Endothelial cell of umbilical vein (primary cell): ENCODE measurements around the gene EFTUD2. TPM values are rescaled to one million over a fixed set of nuclear protein-coding genes. Genes with fewer than 3 reads are reported as not detected.

Experiments used
- BruUV-seq: library from RNA; stranded (reverse); fragments of 400-500 nt; replicated peaks from 2 replicates; lab custom pipeline; 2021; lab: Mats Ljungman, UMichigan
- CTCF ChIA-PET: fragments of 300-600, 350-600 bp; sonication (Branson Sonifier 250); formaldehyde crosslinking; loops from one replicate; lab custom pipeline; 2021; ENCODE audit warnings: antibody characterized with exemption, inconsistent platforms; lab: Charles Lee
- POLR2A ChIA-PET: fragments of 300-600, 350-600 bp; sonication (Branson Sonifier 250); formaldehyde crosslinking; loops from one replicate; lab custom pipeline; 2021; ENCODE audit warnings: antibody characterized with exemption, inconsistent platforms; lab: Charles Lee
- DNase-seq: peaks from one replicate; pipeline ENCODE4 v3.0.0-alpha.2; 2011; ENCODE audit warnings: low read depth, low spot score
- FAIRE-seq: peaks from 2 replicates; lab custom pipeline; 2011; peaks lifted over from hg19 to GRCh38; lab: Jason Lieb, UNC
- H2AFZ ChIP-seq: 2 replicates; pipeline ENCODE4 v1.6.0; 2012; ENCODE audit warnings: low read depth, low read length, control low read depth, inconsistent platforms
- H3K27ac ChIP-seq: 2 replicates; pipeline ENCODE4 v1.5.1; 2011; ENCODE audit warnings: low read depth, mild to moderate bottlenecking, control low read depth, low read length, moderate library complexity; ENCODE audit not compliant: insufficient read depth
- H3K27me3 ChIP-seq, 2 experiments: 2 replicates each; pipeline versions ENCODE4 v1.6.0 to v1.6.1; 2011; ENCODE audit warnings: low read length in 2 of 2, mixed read lengths in 1 of 2; ENCODE audit not compliant: control insufficient read depth in 2 of 2, insufficient read depth in 2 of 2
- H3K36me3 ChIP-seq, 2 experiments: 2 replicates in 1 of 2; 3 replicates in 1 of 2; pipeline ENCODE4 v1.5.1; 2011; ENCODE audit warnings: low read length in 2 of 2, mild to moderate bottlenecking in 1 of 2, moderate library complexity in 1 of 2; ENCODE audit not compliant: control insufficient read depth in 2 of 2, insufficient read depth in 2 of 2; ENCODE audit errors: extremely low read depth in 1 of 2
- H3K4me1 ChIP-seq: 3 replicates; pipeline ENCODE4 v1.5.1; 2011; ENCODE audit warnings: mild to moderate bottlenecking, low read length; ENCODE audit not compliant: control insufficient read depth, insufficient read depth; ENCODE audit errors: extremely low read depth
- H3K4me2 ChIP-seq: 2 replicates; pipeline ENCODE4 v1.6.1; 2011; ENCODE audit warnings: low read length, control low read depth, mixed read lengths; ENCODE audit not compliant: insufficient read depth
- H3K4me3 ChIP-seq, 3 experiments: fragments of 200-600 bp in 1 of 3; sonication (generic), shearing (Covaris generic) in 1 of 3; replicated peaks in 1 of 3; 2 replicates each; pipeline ENCODE4 v1.5.1; 2011 to 2016; ENCODE audit warnings: control low read depth in 3 of 3, low read length in 3 of 3, mild to moderate bottlenecking in 2 of 3, inconsistent platforms in 1 of 3, low read depth in 1 of 3, moderate library complexity in 1 of 3; ENCODE audit not compliant: insufficient read depth in 1 of 3
- H3K79me2 ChIP-seq: 2 replicates; pipeline ENCODE4 v1.6.0; 2012; ENCODE audit warnings: low read length, inconsistent platforms; ENCODE audit not compliant: control insufficient read depth, insufficient read depth
- H3K9ac ChIP-seq: replicated peaks from 2 replicates; pipeline ENCODE3; 2011; ENCODE audit warnings: low read length, control low read depth; ENCODE audit not compliant: insufficient read depth; ENCODE audit errors: extremely low read depth
- H3K9me1 ChIP-seq: replicated peaks from 3 replicates; pipeline ENCODE4 v1.6.0; 2011; ENCODE audit warnings: mild to moderate bottlenecking, low read length; ENCODE audit not compliant: control insufficient read depth, insufficient read depth; ENCODE audit errors: extremely low read depth
- H3K9me3 ChIP-seq: replicated peaks from 2 replicates; pipeline ENCODE4 v1.5.1; 2012; ENCODE audit warnings: low read length, inconsistent platforms; ENCODE audit not compliant: control insufficient read depth, insufficient read depth
- H4K20me1 ChIP-seq: replicated peaks from 2 replicates; pipeline ENCODE3; 2011; ENCODE audit warnings: mild to moderate bottlenecking, low read length; ENCODE audit not compliant: control insufficient read depth, insufficient read depth; ENCODE audit errors: extremely low read depth
- CTCF ChIP-seq, 2 donors: IDR thresholded peaks; 1 replicate in 1 of 2; 2 replicates in 1 of 2; pipeline ENCODE4 v1.5.1; 2011; ENCODE audit warnings: low read length in 2 of 2, mild to moderate bottlenecking in 2 of 2, moderate library complexity in 2 of 2, control low read depth in 1 of 2, inconsistent platforms in 1 of 2, low read depth in 1 of 2; ENCODE audit not compliant: insufficient read depth in 1 of 2; ENCODE audit errors: extremely low read depth in 1 of 2
- EZH2 ChIP-seq: IDR thresholded peaks from 2 replicates; pipeline ENCODE4 v1.6.1; 2012; ENCODE audit warnings: borderline replicate concordance, low read depth, mild to moderate bottlenecking, moderate library complexity, low read length, inconsistent platforms; ENCODE audit not compliant: severe bottlenecking
- FOS ChIP-seq: IDR thresholded peaks from 2 replicates; pipeline ENCODE4 v1.6.1; 2011; ENCODE audit warnings: mild to moderate bottlenecking, low read length, moderate library complexity, borderline replicate concordance; ENCODE audit not compliant: insufficient read depth
- GATA2 ChIP-seq: IDR thresholded peaks from 2 replicates; pipeline ENCODE4 v1.7.0; 2011; ENCODE audit warnings: low read depth, mild to moderate bottlenecking, moderate library complexity, mixed read lengths, low read length; ENCODE audit not compliant: insufficient read length, insufficient read depth
- JUN ChIP-seq: IDR thresholded peaks from 2 replicates; pipeline ENCODE4 v1.6.1; 2011; ENCODE audit warnings: borderline replicate concordance, low read depth; ENCODE audit not compliant: insufficient read length, insufficient read depth
- MAX ChIP-seq: IDR thresholded peaks from 2 replicates; pipeline ENCODE4 v1.6.1; 2011; ENCODE audit not compliant: insufficient read depth, insufficient read length
- MYC ChIP-seq: IDR thresholded peaks from one replicate; pipeline ENCODE4 v1.6.1; 2011; ENCODE audit warnings: mild to moderate bottlenecking, low read depth, low read length
- POLR2A ChIP-seq: IDR thresholded peaks from 2 replicates; pipeline ENCODE4 v1.6.1; 2012; ENCODE audit warnings: low read depth, mild to moderate bottlenecking, control low read depth, low read length
- POLR2AphosphoS5 ChIP-seq: IDR thresholded peaks from 2 replicates; pipeline ENCODE4 v1.6.1; 2012; ENCODE audit warnings: low read depth, mild to moderate bottlenecking, control low read depth, low read length, moderate library complexity; ENCODE audit not compliant: insufficient read depth
- dilution Hi-C: fragments of 300-500 bp; cut with MboI; formaldehyde crosslinking; loops from one replicate; pipeline ENCODE4 v1.15.0; 2019; ENCODE audit warnings: low sequenced_read_pairs; ENCODE audit not compliant: extremely low pct_ligation_motif_present
- intact Hi-C: fragments of 100-400 bp; cut with micrococcal nuclease; formaldehyde crosslinking; loops from one replicate; pipeline ENCODE4 v1.10.0; 2022
- polyA plus RNA-seq, 4 experiments: library from polyadenylated mRNA; depleted of rRNA in 3 of 4; stranded (reverse) in 3 of 4; unstranded in 1 of 4; fragments of >200 nt; gene quantifications; 2 replicates each; pipeline versions ENCODE4 v1.2.1 to v1.2.3, GENCODE V29; 2011 to 2012; ENCODE audit warnings: missing spikeins in 1 of 4
- total RNA-seq: library from RNA; stranded (reverse); gene quantifications from 2 replicates; pipeline ENCODE4 v1.2.3, GENCODE V29; 2021

Gene EFTUD2
- total and polyA plus RNA-seq, 2 donors (not counting 3 experiments of a cell fraction or from before 2014, with no cell fraction given), result 125 to 170 TPM

GRCh38 chr17:44921122-44921882 is 22.1 kb upstream of the EFTUD2 start:
- ChIA-PET CTCF (interaction anchor here (0.5 to 9.9 kb wide), 25 partner anchors 7 to 214 kb away, joined by 3 to 331 read pairs (median 6); partner anchors contain the start of genes ACBD4, DCAKD, EFTUD2 and PLCD3), POLR2A (interaction anchor here (1.4 kb wide), 1 partner anchor 99 kb away, joined by 5 read pairs; no protein-coding TSS in a partner anchor)
- BruUV-seq, result no TSS peak
- Histone ChIP-seq H3K4me1 (peaks cover 8% of the 10 kb centered on the region), H3K4me2 (no peak overlapping the region), H3K36me3 (no peaks in the 10 kb centered on the region), H3K27ac (no peak overlapping the region), H3K9ac (no peak overlapping the region), H4K20me1 (no peaks in the 10 kb centered on the region), H3K4me3 (no peak overlapping the region), H2AFZ (no peak overlapping the region), H3K79me2 (no peaks in the 10 kb centered on the region), H3K9me1 (no peaks in the 10 kb centered on the region), H3K27me3 (peaks cover 0 to 11% of the 10 kb centered on the region in 2 experiments), H3K9me3 (no peaks in the 10 kb centered on the region)
- TF ChIP-seq POLR2AphosphoS5 (no peak), MYC (no peak), GATA2 (no peak), POLR2A (no peak), JUN (no peak), CTCF (IDR thresholded peaks at IDR 0.05; ENCODE audit: extremely low read depth in 1 of 2, insufficient read depth in 1 of 2, low read depth in 1 of 2, low read length in 2 of 2) (no peak), FOS (no peak), MAX (no peak), EZH2 (no peak)
- dilution Hi-C loops (no loop called here), intact Hi-C loops (no loop called here)
- no peak for FAIRE-seq
- DNase-seq, result no peak
